HEK293 (cell line): ENCODE data around the gene SH3BP1.

Experiments
- CTCF ChIA-PET: fragments of 350-600 bp; formaldehyde crosslinking; extraction: SDS; loops from one replicate; lab custom pipeline; 2021; ENCODE audit warnings: antibody characterized with exemption; lab: Yijun Ruan, JAX
- POLR2A ChIA-PET: fragments of 300-600 bp; formaldehyde crosslinking; extraction: SDS; loops from one replicate; lab custom pipeline; 2020; ENCODE audit warnings: antibody characterized with exemption, inconsistent platforms; lab: Yijun Ruan, JAX
- H3K27ac ChIP-seq: fragments of 200-500 bp; sonication (Bioruptor generic); 2 replicates; pipeline ENCODE4 v1.5.1; 2014; ENCODE audit warnings: low read depth, low read length, control low read depth, inconsistent platforms; ENCODE audit errors: extremely low read depth
- H3K36me3 ChIP-seq, 2 experiments: fragments of 200-500 bp in 1 of 2; sonication (Bioruptor generic) in 1 of 2; 1 replicate in 1 of 2; 2 replicates in 1 of 2; pipeline ENCODE4 v1.5.1; 2014 to 2017; ENCODE audit warnings: inconsistent platforms in 2 of 2, low read length in 2 of 2; ENCODE audit not compliant: control insufficient read depth in 2 of 2, insufficient read depth in 1 of 2
- H3K4me1 ChIP-seq: fragments of 200-500 bp; sonication (Bioruptor generic); 2 replicates; pipeline ENCODE4 v1.5.1; 2014; ENCODE audit warnings: mild to moderate bottlenecking, low read length, inconsistent platforms; ENCODE audit not compliant: control insufficient read depth, insufficient read depth
- H3K4me3 ChIP-seq: 2 replicates; pipeline ENCODE4 v1.5.1; 2011; ENCODE audit warnings: low read depth, mild to moderate bottlenecking, control low read depth, low read length, moderate library complexity
- H3K9me3 ChIP-seq: fragments of 200-500 bp; sonication (Bioruptor generic); 2 replicates; pipeline ENCODE4 v1.5.1; 2014; ENCODE audit warnings: low read depth, low read length, inconsistent platforms; ENCODE audit not compliant: control insufficient read depth, insufficient read depth
- FEZF1 ChIP-seq: fragments of 450-650 bp; formaldehyde crosslinking; IDR thresholded peaks from 2 replicates; pipeline ENCODE4 v1.5.1; 2016; ENCODE audit warnings: missing biosample characterization, missing genetic modification characterization
- KLF9 ChIP-seq: fragments of 450-650 bp; formaldehyde crosslinking; IDR thresholded peaks from 2 replicates; pipeline ENCODE4 v1.5.1; 2016; ENCODE audit warnings: missing biosample characterization, missing genetic modification characterization, low read depth
- ZFP69B ChIP-seq: fragments of 450-650 bp; formaldehyde crosslinking; IDR thresholded peaks from 2 replicates; pipeline ENCODE4 v1.5.1; 2016; ENCODE audit warnings: missing biosample characterization, missing genetic modification characterization
- ZNF121 ChIP-seq: fragments of 450-650 bp; formaldehyde crosslinking; IDR thresholded peaks from 2 replicates; pipeline ENCODE4 v1.5.1; 2016; ENCODE audit warnings: missing biosample characterization, missing genetic modification characterization
- ZNF274 ChIP-seq, 2 experiments: fragments of 200-500 bp in 1 of 2; fragments of 450-650 bp in 1 of 2; sonication (Bioruptor generic) in 1 of 2; formaldehyde crosslinking in 1 of 2; IDR thresholded peaks; 2 replicates each; pipeline versions ENCODE4 v1.5.1 to v1.6.1; 2014 to 2016; ENCODE audit warnings: borderline replicate concordance in 1 of 2, inconsistent platforms in 1 of 2, low read length in 1 of 2, missing biosample characterization in 1 of 2, missing genetic modification characterization in 1 of 2
- ZNF623 ChIP-seq: fragments of 450-650 bp; formaldehyde crosslinking; IDR thresholded peaks from 2 replicates; pipeline ENCODE4 v1.5.1; 2016; ENCODE audit warnings: missing biosample characterization, missing genetic modification characterization
- ZNF785 ChIP-seq: fragments of 450-650 bp; formaldehyde crosslinking; IDR thresholded peaks from 2 replicates; pipeline ENCODE4 v1.5.1; 2016; ENCODE audit warnings: missing biosample characterization, missing genetic modification characterization
- ZSCAN18 ChIP-seq: fragments of 450-650 bp; formaldehyde crosslinking; IDR thresholded peaks from 2 replicates; pipeline ENCODE4 v1.5.1; 2016; ENCODE audit warnings: missing biosample characterization, missing genetic modification characterization

Gene SH3BP1

GRCh38 chr22:37704645-37705044 lies 65.2 kb downstream of the SH3BP1 start:
- Histone ChIP-seq H3K27ac (no peak overlapping the region), H3K36me3 (no peaks in the 10 kb centered on the region), H3K4me3 (no peak overlapping the region), H3K9me3 (no peaks in the 10 kb centered on the region), H3K4me1 (no peaks in the 10 kb centered on the region)
- ChIA-PET POLR2A (no interaction called here), CTCF (interaction anchor here (0.5 to 0.8 kb wide), 2 partner anchors 81 to 736 kb away, joined by 3 read pairs; no protein-coding TSS in a partner anchor)
- TF ChIP-seq ZNF274 (IDR thresholded peaks at IDR 0.05; ENCODE audit: low read length) (no peak), ZNF274 (tag by site-specific recombination; IDR thresholded peaks at IDR 0.05; ENCODE audit: borderline replicate concordance) (no peak), ZNF121 (tag by site-specific recombination) (peak; percentile 87), KLF9 (tag by site-specific recombination) (no peak), ZSCAN18 (tag by site-specific recombination) (no peak), FEZF1 (tag by site-specific recombination) (no peak), ZNF785 (tag by site-specific recombination) (no peak)

- no peaks in the 10 kb centered on the region for H3K9me3 ChIP-seq
- peak; percentile 95 for TF ChIP-seq ZNF623 (tag by site-specific recombination)
- no peak for TF ChIP-seq ZFP69B
- no peak overlapping the region for H3K27ac ChIP-seq
- CTCF ChIA-PET: interaction anchor here (0.5 kb wide), 1 partner anchor 736 kb away, joined by 3 read pairs; no protein-coding TSS in a partner anchor
- no peaks in the 10 kb centered on the region for H3K36me3 ChIP-seq
- H3K4me3 ChIP-seq: no peak overlapping the region
- no peaks in the 10 kb centered on the region for H3K4me1 ChIP-seq
- POLR2A ChIA-PET: no interaction called here
Measured at GRCh38 chr22:37705205-37705604, 65.7 kb downstream of the SH3BP1 start.
